Stimulated activated naive CD8-positive, alpha-beta T cell treated with anti-CD3 and anti-CD28 coated beads, Interleukin-15, Interleukin-2, amounts not matched to agents 100 ng/mL and 50 ng/mL, for 24 hours (primary cell): Measurements from ENCODE around the gene GFRA1.

Experiments
- H3K27ac Mint-ChIP-seq: one replicate; pipeline ENCODE4 v1.8.0; 2021; ENCODE audit warnings: mild to moderate bottlenecking, mixed read lengths
- H3K27me3 Mint-ChIP-seq: one replicate; pipeline ENCODE4 v1.8.0; 2021; ENCODE audit warnings: mixed read lengths
- H3K36me3 Mint-ChIP-seq: one replicate; pipeline ENCODE4 v1.8.0; 2021; ENCODE audit warnings: low read depth, mixed read lengths
- H3K4me1 Mint-ChIP-seq: one replicate; pipeline ENCODE4 v1.8.0; 2021; ENCODE audit warnings: low read depth, mixed read lengths
- H3K4me3 Mint-ChIP-seq: one replicate; pipeline ENCODE4 v1.8.0; 2021; ENCODE audit warnings: mild to moderate bottlenecking, mixed read lengths
- H3K9me3 Mint-ChIP-seq: one replicate; pipeline ENCODE4 v1.8.0; 2021; ENCODE audit warnings: mixed read lengths

The GFRA1 gene

DNA sequence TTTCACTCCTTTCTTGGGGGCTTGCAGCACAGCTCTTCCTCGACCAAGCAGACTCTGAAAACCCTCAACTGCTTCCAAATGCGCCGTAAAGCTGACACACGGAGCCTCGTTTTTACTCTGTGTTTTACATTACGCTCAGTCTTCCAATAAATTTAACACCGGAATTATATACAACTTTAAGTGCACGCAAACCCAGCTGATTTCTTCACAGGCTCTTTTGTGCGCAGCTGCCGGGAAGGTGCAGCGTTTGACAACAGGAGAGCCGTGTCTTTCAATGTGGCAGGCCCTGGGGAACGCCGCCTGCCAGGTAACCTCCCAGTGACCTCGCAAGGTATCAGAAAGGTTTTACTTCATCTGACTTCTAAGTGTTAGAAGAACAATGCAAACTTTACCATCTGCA is 35.0 kb downstream of the GFRA1 start:
- Mint-ChIP-seq H3K36me3 (no peaks in the 10 kb centered on the region), H3K4me3 (no peak overlapping the region), H3K4me1 (no peaks in the 10 kb centered on the region), H3K9me3 (no peaks in the 10 kb centered on the region), H3K27me3 (no peaks in the 10 kb centered on the region), H3K27ac (no peak overlapping the region)

DNA sequence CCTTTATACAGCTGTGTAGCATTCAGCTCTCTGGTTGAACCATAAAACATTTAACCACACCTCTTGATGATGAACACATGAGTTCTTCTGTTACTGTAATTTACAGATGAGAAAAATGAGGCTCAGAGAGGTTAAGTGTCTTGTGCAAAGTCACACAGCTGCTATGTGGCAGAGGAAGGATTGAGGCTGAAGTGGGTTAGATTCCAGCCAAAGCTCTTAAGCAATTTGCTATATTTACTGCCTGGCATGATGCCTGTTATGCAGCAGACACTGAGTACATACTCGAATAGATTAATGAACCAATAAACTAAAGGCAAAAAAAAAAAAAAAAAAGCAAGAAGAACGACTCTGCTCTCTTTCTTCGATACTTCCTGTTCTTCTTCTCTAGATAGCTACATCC is 35.7 kb downstream of the GFRA1 start:
- H3K36me3 Mint-ChIP-seq = no peaks in the 10 kb centered on the region

DNA sequence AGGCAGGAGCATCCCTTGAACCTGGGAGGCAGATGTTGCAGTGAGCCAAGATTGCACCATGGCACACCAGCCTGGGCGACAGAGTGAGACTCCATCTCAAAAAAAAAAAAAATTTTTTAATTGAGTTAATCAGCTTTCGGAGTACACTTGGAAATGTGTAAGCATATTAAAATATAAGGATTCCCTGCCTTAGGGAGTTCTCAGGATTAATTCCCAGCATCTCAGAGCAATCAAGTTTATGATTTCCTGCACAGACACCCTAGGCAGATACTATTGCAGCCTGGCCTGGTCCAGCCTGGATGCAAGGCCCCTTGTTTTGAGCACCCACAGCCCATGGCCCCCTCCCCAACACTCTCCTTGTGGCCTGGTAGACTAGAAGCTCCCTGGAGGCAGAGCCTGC is 39.8 kb downstream of the GFRA1 start:
- Mint-ChIP-seq H3K27ac (no peak overlapping the region), H3K4me1 (no peaks in the 10 kb centered on the region), H3K4me3 (no peak overlapping the region), H3K27me3 (no peaks in the 10 kb centered on the region), H3K9me3 (no peaks in the 10 kb centered on the region), H3K36me3 (no peaks in the 10 kb centered on the region)

More for the DNA sequence above, 35.7 kb downstream of the GFRA1 start:
- no peaks in the 10 kb centered on the region for H3K27me3 Mint-ChIP-seq
- no peak overlapping the region for H3K27ac Mint-ChIP-seq
- H3K4me3 Mint-ChIP-seq = no peak overlapping the region
- H3K4me1 Mint-ChIP-seq = no peaks in the 10 kb centered on the region
- no peaks in the 10 kb centered on the region for H3K9me3 Mint-ChIP-seq

DNA sequence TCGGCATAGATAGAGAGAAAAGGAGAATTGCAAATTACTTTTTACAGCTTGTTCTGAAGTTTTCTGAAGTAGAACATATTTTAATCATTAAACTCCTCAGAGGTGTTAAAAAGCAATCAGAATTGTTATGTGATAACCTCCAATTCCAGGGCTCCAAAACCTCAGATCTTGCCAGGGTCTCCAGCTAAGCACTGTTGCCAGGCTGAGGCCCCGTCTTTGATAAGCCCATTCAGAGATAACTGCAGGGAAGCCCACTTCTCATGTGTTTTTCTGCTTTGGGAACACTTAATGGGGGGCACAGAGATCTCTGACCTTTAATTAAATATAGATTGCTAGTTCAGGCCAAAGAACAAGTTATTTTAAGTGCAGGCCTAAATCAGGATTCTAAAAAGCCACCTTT is 40.4 kb downstream of the GFRA1 start:
- H3K27ac Mint-ChIP-seq = no peak overlapping the region
- H3K27me3 Mint-ChIP-seq = no peaks in the 10 kb centered on the region
- no peak overlapping the region for H3K4me3 Mint-ChIP-seq
- no peaks in the 10 kb centered on the region for H3K4me1 Mint-ChIP-seq
- H3K36me3 Mint-ChIP-seq = no peaks in the 10 kb centered on the region
- H3K9me3 Mint-ChIP-seq = no peaks in the 10 kb centered on the region

DNA sequence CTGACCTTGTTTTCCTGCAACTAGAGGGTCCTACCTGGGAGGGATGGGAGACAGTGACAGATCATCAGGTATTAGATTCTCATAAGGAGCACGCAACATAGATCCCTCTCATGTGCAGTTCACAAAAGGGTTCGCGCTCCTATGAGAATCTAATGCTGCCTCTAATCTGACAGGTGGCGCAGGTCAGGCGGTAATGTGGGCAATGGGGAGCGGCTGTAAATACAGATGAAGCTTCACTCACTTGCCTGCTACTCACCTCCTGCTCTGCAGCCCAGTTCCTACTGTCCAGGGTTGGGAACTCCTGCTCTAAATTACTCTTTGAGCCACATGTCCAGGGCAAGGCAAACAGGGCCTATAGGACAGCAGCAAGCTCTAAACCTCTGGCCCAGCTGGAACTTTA is 46.2 kb downstream of the GFRA1 start:
- Mint-ChIP-seq H3K27me3 (no peaks in the 10 kb centered on the region), H3K4me1 (no peaks in the 10 kb centered on the region), H3K9me3 (no peaks in the 10 kb centered on the region), H3K4me3 (no peak overlapping the region), H3K27ac (no peak overlapping the region), H3K36me3 (no peaks in the 10 kb centered on the region)

DNA sequence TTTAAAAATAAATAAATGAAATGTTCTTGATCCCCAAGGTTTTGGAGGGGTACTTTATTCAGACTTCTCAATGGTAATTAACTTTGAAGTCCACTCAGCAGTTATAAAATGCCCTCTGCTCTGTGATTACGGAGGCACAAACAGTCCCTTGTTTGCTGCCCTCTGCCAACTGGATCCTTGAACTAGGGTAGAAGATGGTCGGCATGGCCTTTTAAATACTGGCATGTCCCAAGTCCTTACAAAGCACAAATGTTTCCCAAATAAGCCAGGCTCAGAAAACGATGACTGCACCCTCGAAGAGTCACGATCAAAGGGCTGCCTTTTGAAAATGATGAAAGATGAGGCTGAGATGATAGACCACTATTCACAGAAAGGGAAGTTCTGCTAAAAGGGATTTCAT is 47.0 kb downstream of the GFRA1 start:
- Mint-ChIP-seq H3K9me3 (no peaks in the 10 kb centered on the region), H3K4me1 (no peaks in the 10 kb centered on the region), H3K4me3 (no peak overlapping the region), H3K27me3 (no peaks in the 10 kb centered on the region), H3K36me3 (no peaks in the 10 kb centered on the region), H3K27ac (no peak overlapping the region)

DNA sequence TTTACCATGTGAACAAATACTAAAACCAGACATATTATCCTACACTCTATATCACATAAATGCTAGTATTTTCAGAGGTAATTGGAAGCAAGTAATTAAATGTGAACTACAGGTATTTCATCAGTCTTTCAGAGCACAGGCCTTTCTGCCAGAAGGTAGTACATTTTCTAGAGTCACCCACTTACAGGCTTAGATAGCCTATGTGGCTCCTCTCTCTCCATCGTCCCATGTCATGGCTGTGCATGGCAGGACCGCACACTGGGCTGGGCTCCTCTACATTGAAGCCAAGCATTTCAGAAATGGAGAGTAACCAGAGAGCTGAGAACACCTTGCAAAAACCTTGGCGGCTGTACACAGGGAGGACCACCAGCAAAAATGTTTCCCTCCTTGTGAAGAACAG is 49.7 kb downstream of the GFRA1 start:
- H3K27me3 Mint-ChIP-seq = no peaks in the 10 kb centered on the region

DNA sequence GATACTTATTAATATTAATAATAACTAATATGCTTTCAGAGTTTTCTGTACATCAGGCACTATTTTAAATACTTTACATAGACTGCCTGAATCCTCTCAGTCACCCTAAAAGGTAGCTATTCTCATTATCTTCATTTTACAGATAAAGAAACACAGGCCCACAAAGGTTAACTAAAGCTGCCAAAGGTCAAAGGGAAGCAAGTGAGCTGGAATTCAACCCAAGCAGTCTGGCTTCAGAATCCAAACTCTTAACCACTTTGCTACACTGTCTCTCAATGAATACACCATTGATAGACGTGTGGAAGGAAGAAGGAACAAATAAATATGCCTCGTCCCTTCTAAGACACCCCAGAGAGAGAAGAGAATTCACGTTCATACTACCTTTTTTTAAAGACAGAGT is 52.0 kb downstream of the GFRA1 start:
- Mint-ChIP-seq H3K27me3 (no peaks in the 10 kb centered on the region), H3K4me1 (no peaks in the 10 kb centered on the region), H3K4me3 (no peak overlapping the region), H3K27ac (no peak overlapping the region), H3K9me3 (no peaks in the 10 kb centered on the region), H3K36me3 (no peaks in the 10 kb centered on the region)

More for the DNA sequence above, 49.7 kb downstream of the GFRA1 start:
- Mint-ChIP-seq H3K9me3 (no peaks in the 10 kb centered on the region), H3K36me3 (no peaks in the 10 kb centered on the region), H3K4me3 (no peak overlapping the region), H3K27ac (no peak overlapping the region), H3K4me1 (no peaks in the 10 kb centered on the region)

DNA sequence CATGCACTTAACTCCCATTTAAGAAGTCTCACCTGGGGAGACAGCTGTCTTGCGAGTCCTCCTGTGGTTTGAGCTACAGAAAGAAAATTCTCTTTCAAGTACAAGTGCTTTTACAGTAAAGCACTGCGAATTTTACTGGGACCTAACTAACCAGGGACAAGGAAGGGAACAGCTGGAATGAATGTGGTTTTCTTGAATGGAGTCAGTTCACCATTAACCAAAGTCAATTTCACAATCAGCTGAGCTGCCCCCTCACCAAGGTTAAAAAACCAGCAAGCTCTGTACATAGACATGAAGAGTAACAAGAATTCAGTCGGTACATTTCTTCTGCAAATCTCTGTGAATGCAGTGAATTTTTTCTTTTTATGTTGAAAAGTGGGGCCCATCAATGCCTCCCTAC is 56.3 kb downstream of the GFRA1 start:
- Mint-ChIP-seq H3K9me3 (no peaks in the 10 kb centered on the region), H3K4me1 (no peaks in the 10 kb centered on the region), H3K27me3 (no peaks in the 10 kb centered on the region), H3K4me3 (no peak overlapping the region), H3K36me3 (no peaks in the 10 kb centered on the region), H3K27ac (no peak overlapping the region)

DNA sequence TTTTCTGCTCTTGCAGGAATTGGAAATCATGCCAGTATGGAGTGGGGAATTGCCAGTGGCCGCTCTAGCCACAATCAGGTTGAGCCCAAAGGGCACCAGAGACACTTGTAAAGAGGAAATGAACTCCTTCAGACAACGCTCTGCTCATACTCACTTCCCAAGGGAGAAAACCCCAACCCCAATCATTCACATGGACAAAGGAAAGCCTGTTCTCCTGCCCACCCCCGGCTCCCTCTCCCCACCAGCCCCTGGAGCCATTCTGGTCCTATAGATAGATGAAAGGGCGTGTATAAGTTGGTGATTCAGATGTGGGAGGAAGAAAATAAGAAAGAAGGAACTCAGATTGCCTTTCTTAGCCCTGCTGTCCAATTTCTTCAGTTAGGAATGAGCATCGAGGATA is 57.4 kb downstream of the GFRA1 start:
- no peak overlapping the region for H3K27ac Mint-ChIP-seq
- no peaks in the 10 kb centered on the region for H3K9me3 Mint-ChIP-seq
- H3K36me3 Mint-ChIP-seq = no peaks in the 10 kb centered on the region
- H3K4me3 Mint-ChIP-seq = no peak overlapping the region
- no peaks in the 10 kb centered on the region for H3K27me3 Mint-ChIP-seq
- H3K4me1 Mint-ChIP-seq = no peaks in the 10 kb centered on the region

DNA sequence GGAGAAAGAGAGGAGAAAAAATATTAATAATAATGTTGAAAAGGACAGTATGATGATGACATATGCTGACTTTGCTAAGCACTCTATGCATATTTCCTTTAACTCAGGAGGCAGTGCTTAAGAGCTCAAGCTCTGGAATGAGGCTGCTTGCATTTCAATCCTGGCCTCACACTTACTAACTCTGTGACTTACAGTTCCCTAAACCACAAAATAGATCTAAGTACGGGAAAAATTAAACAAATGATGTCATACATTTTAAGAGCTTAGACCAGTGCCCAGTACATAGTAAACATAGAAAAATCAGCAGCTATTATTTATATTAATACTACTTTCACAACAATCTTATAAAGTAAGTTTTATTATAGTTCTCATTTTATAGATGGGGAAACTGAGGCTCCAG is 61.3 kb downstream of the GFRA1 start:
- H3K27ac Mint-ChIP-seq = no peak overlapping the region
- no peaks in the 10 kb centered on the region for H3K36me3 Mint-ChIP-seq
- H3K27me3 Mint-ChIP-seq = no peaks in the 10 kb centered on the region
- no peaks in the 10 kb centered on the region for H3K9me3 Mint-ChIP-seq
- H3K4me1 Mint-ChIP-seq = no peaks in the 10 kb centered on the region
- no peak overlapping the region for H3K4me3 Mint-ChIP-seq

DNA sequence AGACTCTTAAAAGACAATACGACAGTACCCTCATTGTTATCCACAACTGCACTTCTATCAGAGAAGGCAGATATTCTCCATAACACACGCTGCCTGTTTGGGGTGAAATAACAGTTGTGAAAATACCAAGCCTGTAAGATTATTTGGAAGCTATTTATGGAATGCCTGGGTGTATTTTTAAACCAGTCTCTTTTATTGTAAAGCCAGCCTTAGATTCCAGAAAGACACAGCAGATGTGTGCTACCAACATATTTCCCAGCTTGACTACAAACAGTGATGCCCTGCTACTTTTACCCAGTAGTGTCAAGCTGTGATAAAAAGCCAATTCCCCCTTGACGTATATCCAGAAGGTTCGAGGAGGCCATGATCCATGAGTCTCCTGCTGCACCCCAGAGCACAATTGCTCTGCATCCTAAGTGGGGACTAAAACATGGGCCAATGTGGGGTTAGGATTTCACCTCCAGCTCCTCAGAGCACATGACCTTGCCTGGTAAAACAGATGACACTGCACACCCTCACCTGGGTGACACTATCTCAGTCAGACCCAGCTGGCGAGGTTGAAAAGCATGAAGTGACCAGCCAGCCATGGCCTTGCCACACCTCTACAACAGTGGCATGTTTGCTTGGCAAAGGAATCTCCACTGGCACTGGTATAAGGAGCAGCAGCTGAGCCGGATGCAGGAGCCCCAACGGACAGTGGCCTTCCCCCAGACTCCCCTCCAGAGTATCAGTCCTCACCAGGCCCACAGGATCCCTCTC is 62.2 kb downstream of the GFRA1 start:
- no peaks in the 10 kb centered on the region for H3K36me3 Mint-ChIP-seq
- no peak overlapping the region for H3K27ac Mint-ChIP-seq
- H3K4me1 Mint-ChIP-seq = no peaks in the 10 kb centered on the region
- H3K27me3 Mint-ChIP-seq = no peaks in the 10 kb centered on the region
- no peak overlapping the region for H3K4me3 Mint-ChIP-seq
- H3K9me3 Mint-ChIP-seq = no peaks in the 10 kb centered on the region

DNA sequence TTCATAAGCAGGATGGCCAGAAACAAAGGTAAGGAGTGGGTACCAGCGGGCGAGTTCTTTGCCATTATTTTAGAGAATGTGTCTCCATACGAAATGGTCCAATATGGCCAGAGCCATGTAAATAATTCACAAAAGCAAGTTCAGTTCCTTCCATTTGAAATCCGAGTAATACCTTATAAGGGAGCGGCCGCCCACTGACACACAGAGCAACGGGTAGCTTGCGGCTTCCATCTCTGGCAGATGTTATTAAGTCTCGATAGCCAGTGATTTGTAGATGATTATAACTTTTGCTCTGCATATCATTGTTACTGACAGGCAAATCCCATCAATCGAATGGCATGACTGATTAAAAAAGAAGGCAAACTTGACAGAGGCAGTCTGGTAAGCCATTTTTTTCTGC is 63.2 kb downstream of the GFRA1 start:
- H3K27ac Mint-ChIP-seq = no peak overlapping the region
- no peaks in the 10 kb centered on the region for H3K9me3 Mint-ChIP-seq
- H3K4me1 Mint-ChIP-seq = no peaks in the 10 kb centered on the region
- no peaks in the 10 kb centered on the region for H3K27me3 Mint-ChIP-seq
- no peaks in the 10 kb centered on the region for H3K36me3 Mint-ChIP-seq
- H3K4me3 Mint-ChIP-seq = no peak overlapping the region

DNA sequence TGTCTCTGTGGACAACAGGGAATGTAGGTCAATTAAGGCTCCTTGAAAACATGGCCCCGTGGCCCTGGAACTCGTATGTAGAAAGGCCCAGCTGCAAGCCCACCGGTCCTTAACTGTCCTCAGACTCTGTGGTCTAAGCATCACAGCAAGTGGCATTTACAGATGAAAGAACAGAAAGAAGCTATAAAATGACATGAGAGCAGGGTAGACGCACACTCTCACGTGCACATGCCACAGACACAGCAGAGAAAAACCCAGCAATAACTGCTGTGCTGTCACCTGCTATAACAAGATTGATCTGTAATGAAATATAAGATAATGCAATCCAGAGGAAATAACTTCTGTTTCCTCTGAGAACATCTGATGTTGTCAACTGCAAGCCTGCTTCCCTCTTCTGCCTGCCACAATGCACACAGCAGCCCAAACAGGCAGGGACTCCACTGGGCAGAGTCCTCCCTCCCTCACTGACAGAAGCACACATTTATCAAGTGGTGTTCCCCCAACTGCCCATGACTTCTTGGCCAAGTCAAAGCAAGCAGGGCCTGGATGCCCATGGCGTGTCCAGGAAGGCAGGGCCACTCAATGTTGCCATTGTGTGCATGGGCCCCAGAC is 63.9 kb downstream of the GFRA1 start:
- H3K27me3 Mint-ChIP-seq = no peaks in the 10 kb centered on the region
- no peak overlapping the region for H3K4me3 Mint-ChIP-seq
- H3K36me3 Mint-ChIP-seq = no peaks in the 10 kb centered on the region
- no peaks in the 10 kb centered on the region for H3K4me1 Mint-ChIP-seq
- no peak overlapping the region for H3K27ac Mint-ChIP-seq
- H3K9me3 Mint-ChIP-seq = no peaks in the 10 kb centered on the region

DNA sequence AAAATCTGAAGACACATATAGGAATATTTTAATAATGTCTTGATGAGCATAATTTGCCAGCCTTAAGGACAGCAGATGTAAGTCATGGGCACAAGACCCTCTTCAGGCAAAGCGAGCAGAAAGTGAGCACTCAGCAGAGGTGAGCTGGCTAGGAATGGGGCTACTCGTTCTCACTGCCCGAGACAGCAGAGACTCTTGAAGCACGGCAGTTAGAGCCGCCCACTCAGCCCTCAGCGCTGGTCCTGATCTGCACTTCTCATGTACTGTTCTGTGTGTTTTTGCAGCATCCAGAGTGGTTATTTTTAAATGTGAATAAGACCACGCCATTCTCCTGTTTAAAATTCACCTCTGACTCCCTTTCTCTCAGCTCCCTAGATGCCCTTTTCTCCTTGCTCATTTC is 65.3 kb downstream of the GFRA1 start:
- H3K36me3 Mint-ChIP-seq = no peaks in the 10 kb centered on the region
- H3K27me3 Mint-ChIP-seq = no peaks in the 10 kb centered on the region
- H3K4me1 Mint-ChIP-seq = no peaks in the 10 kb centered on the region
- no peaks in the 10 kb centered on the region for H3K9me3 Mint-ChIP-seq
- H3K27ac Mint-ChIP-seq = no peak overlapping the region
- H3K4me3 Mint-ChIP-seq = no peak overlapping the region

DNA sequence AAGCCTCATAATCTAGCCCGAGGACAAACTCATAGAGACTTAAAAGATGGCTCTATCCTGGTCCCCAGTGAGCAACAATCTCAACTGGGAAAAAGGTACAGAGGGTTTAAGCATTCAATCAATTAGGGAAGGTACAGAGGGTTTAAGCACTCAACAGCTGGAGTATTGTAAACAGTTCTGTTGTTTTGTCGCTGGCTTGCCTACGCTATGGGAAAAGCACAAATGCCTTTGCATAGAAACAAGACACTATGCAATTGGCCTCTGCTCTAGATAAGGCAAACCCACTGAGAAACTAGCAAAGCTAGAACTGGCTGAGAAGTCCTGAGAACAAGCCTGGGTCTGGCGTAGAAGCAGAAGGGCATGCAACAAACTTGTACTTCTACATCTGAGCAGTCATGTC is 69.3 kb downstream of the GFRA1 start:
- H3K4me3 Mint-ChIP-seq = no peak overlapping the region
- no peaks in the 10 kb centered on the region for H3K9me3 Mint-ChIP-seq
- no peaks in the 10 kb centered on the region for H3K4me1 Mint-ChIP-seq
- H3K27ac Mint-ChIP-seq = no peak overlapping the region
- H3K36me3 Mint-ChIP-seq = no peaks in the 10 kb centered on the region
- peaks cover 7% of the 10 kb centered on the region for H3K27me3 Mint-ChIP-seq
